GM19099 (cell line): ENCODE results near the gene P4HB.
A peak's percentile ranks its signal among the peaks of the same experiment; 100 is the strongest.

ENCODE experiments used
- POLR2A ChIP-seq: IDR thresholded peaks from 3 replicates; pipeline ENCODE4 v1.6.1; 2011; ENCODE audit warnings: low read depth; ENCODE audit not compliant: insufficient read length; ENCODE audit errors: extremely low read depth

P4HB gene

DNA sequence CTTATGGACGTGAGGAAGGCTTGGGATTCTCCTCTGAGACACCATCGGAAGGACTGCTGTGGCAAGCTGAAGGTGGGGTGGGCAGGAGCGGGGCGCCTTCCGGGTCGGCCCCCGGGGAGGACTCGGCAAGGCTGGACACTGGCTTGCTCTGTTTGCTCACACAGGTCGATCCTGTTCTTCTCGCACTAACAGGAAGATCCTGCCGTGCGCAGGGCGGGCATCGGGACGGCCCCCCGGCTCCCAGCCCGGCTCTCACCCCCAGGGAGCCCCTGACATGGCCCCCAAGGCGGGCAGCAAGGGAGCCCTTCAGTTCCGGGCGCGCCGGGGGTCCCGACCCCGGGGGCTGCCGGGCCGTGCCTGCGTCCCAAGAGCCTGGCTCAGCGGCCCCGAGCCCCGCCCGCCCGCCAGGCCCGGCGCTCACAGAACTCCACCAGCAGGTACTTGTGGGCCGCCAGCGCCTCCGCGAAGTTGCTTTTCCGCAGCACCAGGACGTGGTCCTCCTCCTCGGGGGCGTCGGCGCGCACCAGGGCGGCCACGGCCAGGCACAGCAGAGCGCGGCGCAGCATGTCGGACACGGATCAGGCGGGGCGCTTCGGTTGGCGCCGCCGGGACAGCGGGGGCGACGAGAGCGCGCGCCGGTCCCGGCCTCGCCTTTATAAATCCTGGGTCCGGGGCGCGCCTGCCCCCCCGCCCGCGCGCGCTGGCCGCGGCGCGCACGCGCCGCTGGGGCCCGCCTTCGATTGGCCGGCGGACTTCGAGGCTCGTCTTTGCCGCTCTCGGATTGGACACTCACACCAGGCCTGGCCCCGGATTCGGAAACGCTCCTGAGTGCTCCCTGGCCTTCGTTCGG lies at the start of gene P4HB:
P4HB (minus strand) TSS at position 630 of the 850 bp plus-strand sequence; CDS start at position 566, 64 bp downstream.
- peak; percentile 97 for TF ChIP-seq POLR2A

DNA sequence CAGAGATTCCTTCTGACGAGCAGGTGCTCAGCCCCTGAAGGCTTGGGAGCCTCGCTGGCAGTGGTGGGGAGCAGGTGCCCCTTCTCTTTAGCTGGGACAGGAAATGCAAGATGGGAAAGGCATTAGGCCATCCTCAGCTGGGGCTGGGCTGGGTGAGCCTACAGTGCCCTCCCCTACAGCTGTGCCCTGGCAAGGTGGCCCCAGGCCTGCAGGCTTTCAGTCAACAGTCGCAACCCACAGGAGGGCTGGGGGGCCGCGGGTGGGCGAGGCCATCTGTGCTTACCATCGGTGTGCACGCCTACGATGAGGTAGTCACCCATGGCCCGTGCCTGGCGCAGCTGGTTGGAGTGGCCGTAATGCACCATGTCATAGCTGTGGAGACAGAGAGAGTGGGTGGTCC lies 48.9 kb upstream of the P4HB start:
- TF ChIP-seq POLR2A: no peak

GRCh38 chr17:81908793-81909192 lies 48.5 kb upstream of the P4HB start:
- no peak for TF ChIP-seq POLR2A

- TF ChIP-seq POLR2A: no peak
Measured at GRCh38 chr17:81907219-81908145, 47.1 kb upstream of the P4HB start.

GRCh38 chr17:81906476-81907218 lies 46.3 kb upstream of the P4HB start:
- no peak for TF ChIP-seq POLR2A

- TF ChIP-seq POLR2A: no peak
Measured at GRCh38 chr17:81905993-81906392, 45.7 kb upstream of the P4HB start.

DNA sequence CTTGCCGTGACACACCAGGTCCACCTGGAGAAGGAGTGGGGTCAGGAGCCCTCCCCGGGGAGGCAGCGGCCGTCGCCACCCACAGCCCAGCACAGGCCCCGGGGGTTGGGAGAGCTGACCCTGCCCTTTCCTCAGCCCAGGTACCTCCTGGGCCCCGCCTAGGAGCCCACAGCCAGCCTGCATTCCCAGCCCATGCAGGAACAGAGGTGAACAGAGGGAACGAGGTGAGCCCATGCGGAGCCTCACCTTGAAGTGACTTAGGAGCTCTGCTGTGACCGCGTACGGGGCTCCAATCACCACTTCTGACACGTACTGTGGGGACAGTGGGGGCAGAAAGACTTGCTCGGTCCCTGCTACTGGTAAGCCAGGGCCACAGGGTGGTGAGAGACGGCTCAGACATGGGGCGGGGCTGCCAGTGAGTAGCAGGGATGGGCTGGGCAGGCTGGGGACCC lies 45.1 kb upstream of the P4HB start:
- no peak for TF ChIP-seq POLR2A

DNA sequence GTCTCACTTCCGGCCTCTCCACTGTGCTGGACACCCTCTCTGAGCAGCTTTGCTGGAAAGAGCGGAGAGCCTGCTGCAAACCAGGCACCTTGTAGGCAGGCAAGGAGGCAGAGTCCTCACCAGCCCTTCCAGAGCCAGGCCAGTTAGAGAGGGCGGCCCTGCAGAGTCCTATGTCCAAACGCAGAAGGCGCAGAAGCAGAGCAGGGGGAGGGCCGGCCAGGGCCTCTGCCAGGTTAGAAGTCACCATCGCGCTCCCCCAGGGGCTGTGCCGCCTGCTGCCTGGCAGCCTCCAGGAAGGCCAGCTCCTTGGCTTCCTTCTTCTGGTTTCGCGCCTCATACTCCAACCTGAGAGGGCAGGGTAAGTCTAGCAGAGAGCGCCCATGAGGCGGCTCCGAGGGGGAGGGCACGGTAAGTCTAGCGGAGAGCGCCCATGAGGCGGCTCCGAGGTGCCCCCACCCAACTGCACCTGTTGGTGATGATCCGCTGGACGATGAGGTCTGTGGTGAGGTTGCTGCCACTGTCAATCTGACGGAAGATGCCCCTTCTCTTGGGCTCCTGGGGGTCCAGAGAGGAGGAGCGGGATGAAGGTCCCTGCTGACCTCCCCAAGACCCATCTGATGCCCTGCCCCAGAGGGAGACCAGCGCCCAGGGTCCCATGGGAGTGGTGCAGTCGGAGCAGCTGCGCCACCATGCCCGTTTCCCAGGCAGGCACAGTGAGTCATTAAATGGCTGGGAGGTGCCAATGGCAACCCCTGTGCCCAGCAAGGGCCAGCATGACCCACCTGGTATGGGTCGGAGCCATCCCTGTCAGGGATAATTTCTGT lies 44.5 kb upstream of the P4HB start:
- no peak for TF ChIP-seq POLR2A

DNA sequence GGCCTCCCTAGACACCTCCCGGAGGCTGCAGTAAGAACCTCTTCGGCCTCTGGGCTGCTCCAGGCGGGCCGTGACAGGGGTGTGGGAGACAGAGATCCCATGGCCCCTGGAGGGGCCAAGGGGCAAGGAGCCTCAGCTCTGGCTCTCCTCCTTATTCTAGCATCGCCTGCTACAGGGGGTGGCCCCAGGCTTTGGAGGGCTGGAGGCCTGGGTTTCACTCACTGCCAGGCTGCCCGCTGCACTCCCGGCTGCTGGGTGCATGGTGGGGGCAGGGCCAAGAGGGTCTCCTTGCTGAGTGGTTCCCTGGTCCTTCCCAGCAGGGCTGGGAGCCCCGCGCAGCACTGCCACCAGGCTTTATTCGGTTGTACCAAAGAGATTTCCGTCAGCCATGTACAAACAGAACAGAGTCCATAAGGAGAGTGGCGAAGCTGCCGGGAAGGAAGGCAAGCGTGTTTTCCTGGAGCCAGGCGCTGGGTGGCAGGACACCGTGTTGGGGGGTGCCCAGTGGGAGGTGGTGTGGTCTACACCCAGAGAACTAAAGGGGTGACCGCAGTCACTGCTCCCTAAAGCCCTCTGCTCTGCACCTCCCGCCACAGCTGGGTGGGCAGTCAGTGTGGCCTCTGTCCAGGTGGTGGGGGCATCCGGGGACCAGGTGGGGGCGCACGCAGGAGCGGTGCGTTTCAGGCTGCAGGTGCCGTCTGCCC lies 43.7 kb upstream of the P4HB start:
- TF ChIP-seq POLR2A: no peak

- no peak for TF ChIP-seq POLR2A
Measured at GRCh38 chr17:81903415-81903831, 43.1 kb upstream of the P4HB start.

DNA sequence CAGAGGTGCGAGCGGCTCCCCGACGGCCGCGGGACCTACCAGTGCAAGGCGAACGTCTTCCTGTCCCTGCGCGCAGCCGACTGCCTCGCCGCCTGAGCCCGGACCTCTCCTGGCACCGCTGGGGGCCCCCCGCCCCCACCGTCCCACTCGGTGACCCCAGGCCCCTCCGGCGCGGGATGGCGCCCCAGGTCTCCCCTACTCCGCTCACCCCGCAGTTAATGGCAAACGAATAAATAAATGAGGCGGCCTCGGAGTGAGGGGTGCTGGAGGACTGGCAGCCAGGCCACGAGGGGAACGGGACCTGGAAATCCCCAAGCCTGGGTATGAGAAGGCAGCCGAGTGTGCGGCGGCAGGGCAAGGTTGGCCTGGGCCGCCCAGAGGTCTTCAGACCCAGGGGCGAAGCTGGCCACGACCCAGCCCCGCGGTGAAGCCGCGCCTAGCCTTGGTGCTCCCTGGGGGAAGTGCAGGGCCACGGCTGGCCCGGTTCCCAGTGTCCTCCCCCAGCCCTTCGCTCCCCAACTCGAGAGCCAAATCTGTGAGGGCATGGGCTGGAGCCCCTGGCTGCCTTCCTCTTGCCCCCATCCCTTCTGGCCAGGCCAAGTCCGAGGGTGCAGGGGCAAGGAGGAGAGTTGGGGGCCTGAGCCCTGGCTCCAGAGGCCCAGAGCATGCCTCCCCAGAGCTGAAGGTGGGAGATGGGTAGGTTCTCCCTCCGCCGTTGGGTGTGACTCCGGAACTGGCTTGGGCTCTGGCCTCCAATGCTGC lies 42.5 kb upstream of the P4HB start:
- no peak for TF ChIP-seq POLR2A

- no peak for TF ChIP-seq POLR2A
Measured at GRCh38 chr17:81902023-81902652, 41.8 kb upstream of the P4HB start, which contains the start of gene NPB. Gene NPB, plus strand, starts transcription at chr17:81902238. Its CDS starts 40 bp downstream, at chr17:81902278.
